SK-N-SH (cell line): ENCODE results near the gene HLA-A. TPM values are rescaled to one million over a fixed set of nuclear protein-coding genes. Genes with fewer than 3 reads are reported as not detected.
A peak's percentile ranks its signal among the peaks of the same experiment; 100 is the strongest.

Experiments
- CTCF ChIA-PET: fragments of 300-600, 350-600 bp; formaldehyde crosslinking; extraction: SDS; loops from one replicate; lab custom pipeline; 2021; lab: Yijun Ruan, JAX
- POLR2A ChIA-PET: fragments of 350-600 bp; sonication (Branson Sonifier 250); formaldehyde crosslinking; extraction: SDS; loops from one replicate; lab custom pipeline; 2020; ENCODE audit warnings: antibody characterized with exemption, inconsistent platforms; lab: Yijun Ruan, JAX
- DNase-seq: peaks from one replicate; pipeline ENCODE4 v3.0.0; 2012
- H2AFZ ChIP-seq: fragments of 200-600 bp; sonication (generic); 2 replicates; pipeline ENCODE4 v1.8.1; 2016; ENCODE audit warnings: antibody characterized with exemption, mild to moderate bottlenecking, low read depth
- H3F3A ChIP-seq: fragments of 200-600 bp; sonication (generic); replicated peaks from 2 replicates; pipeline ENCODE3; 2016; ENCODE audit warnings: antibody characterized with exemption, mild to moderate bottlenecking; ENCODE audit not compliant: insufficient read depth
- H3K27ac ChIP-seq, 2 experiments: fragments of 200-500 bp in 1 of 2; fragments of 200-600 bp in 1 of 2; sonication (Bioruptor generic) in 1 of 2; sonication (generic), shearing (Covaris generic) in 1 of 2; 2 replicates each; pipeline versions ENCODE4 v1.5.1 to v1.6.1; 2014 to 2016; ENCODE audit warnings: low read depth in 2 of 2, inconsistent platforms in 1 of 2, low read length in 1 of 2, mild to moderate bottlenecking in 1 of 2, mixed read lengths in 1 of 2
- H3K27me3 ChIP-seq: fragments of 200-600 bp; sonication (generic), shearing (Covaris generic); 2 replicates; pipeline ENCODE4 v1.6.1; 2016; ENCODE audit warnings: mixed run types; ENCODE audit not compliant: insufficient read depth
- H3K36me3 ChIP-seq, 2 experiments: fragments of 200-500 bp in 1 of 2; fragments of 200-600 bp in 1 of 2; sonication (Bioruptor generic) in 1 of 2; sonication (generic) in 1 of 2; replicated peaks in 1 of 2; 2 replicates each; pipeline versions ENCODE3 to v1.5.1; 2014 to 2016; ENCODE audit warnings: low read length in 1 of 2, mild to moderate bottlenecking in 1 of 2; ENCODE audit not compliant: insufficient read depth in 2 of 2, control insufficient read depth in 1 of 2
- H3K4me1 ChIP-seq, 2 experiments: fragments of 200-500 bp in 1 of 2; fragments of 200-600 bp in 1 of 2; sonication (Bioruptor generic) in 1 of 2; sonication (generic), shearing (Covaris generic) in 1 of 2; 2 replicates each; pipeline versions ENCODE4 v1.5.1 to v1.6.1; 2014 to 2016; ENCODE audit warnings: low read depth in 1 of 2, low read length in 1 of 2, mixed run types in 1 of 2; ENCODE audit not compliant: insufficient read depth in 2 of 2, control insufficient read depth in 1 of 2
- H3K4me2 ChIP-seq: fragments of 200-600 bp; sonication (generic), shearing (Covaris generic); 2 replicates; pipeline ENCODE4 v1.6.1; 2017; ENCODE audit warnings: mixed run types
- H3K4me3 ChIP-seq, 2 experiments: fragments of 200-500 bp in 1 of 2; fragments of 200-600 bp in 1 of 2; sonication (Bioruptor generic) in 1 of 2; sonication (generic), shearing (Covaris generic) in 1 of 2; 2 replicates each; pipeline versions ENCODE4 v1.5.1 to v1.8.1; 2014 to 2016; ENCODE audit warnings: low read depth in 2 of 2, inconsistent platforms in 1 of 2, low read length in 1 of 2, mild to moderate bottlenecking in 1 of 2, mixed read lengths in 1 of 2, moderate library complexity in 1 of 2
- H3K79me2 ChIP-seq: fragments of 200-600 bp; sonication (generic); 2 replicates; pipeline ENCODE4 v1.8.1; 2017; ENCODE audit warnings: mild to moderate bottlenecking; ENCODE audit not compliant: insufficient read depth
- H3K9ac ChIP-seq: fragments of 200-600 bp; sonication (generic); 2 replicates; pipeline ENCODE4 v1.6.1; 2017; ENCODE audit warnings: mixed run types
- H3K9me2 ChIP-seq: fragments of 200-600 bp; sonication (generic); 2 replicates; pipeline ENCODE4 v1.6.1; 2017; ENCODE audit warnings: mixed run types
- H3K9me3 ChIP-seq: fragments of 200-600 bp; sonication (generic); 2 replicates; pipeline ENCODE4 v1.6.1; 2017; ENCODE audit warnings: mixed run types, mild to moderate bottlenecking, moderate library complexity
- H4K20me1 ChIP-seq: fragments of 200-600 bp; sonication (generic); 2 replicates; pipeline ENCODE4 v1.6.1; 2017; ENCODE audit warnings: mild to moderate bottlenecking, mixed run types; ENCODE audit not compliant: insufficient read depth
- EZH2phosphoT487 ChIP-seq: fragments of 200-600 bp; sonication (generic); IDR thresholded peaks from 2 replicates; pipeline ENCODE4 v1.6.1; 2017; ENCODE audit warnings: low read depth, mixed run types, mild to moderate bottlenecking, antibody characterized with exemption, moderate library complexity, borderline replicate concordance
- FOSL2 ChIP-seq: IDR thresholded peaks from 2 replicates; pipeline ENCODE4 v1.4.0; 2012; ENCODE audit warnings: low read depth, mild to moderate bottlenecking, moderate library complexity, borderline replicate concordance
- GABPA ChIP-seq: IDR thresholded peaks from 2 replicates; pipeline ENCODE4 v1.4.0; 2012; ENCODE audit warnings: low read depth, mild to moderate bottlenecking
- GATA2 ChIP-seq: sonication (generic); formaldehyde crosslinking; IDR thresholded peaks from 2 replicates; pipeline ENCODE4 v1.5.0; 2020; ENCODE audit warnings: mild to moderate bottlenecking, missing genetic modification reagents
- MAX ChIP-seq: IDR thresholded peaks from 2 replicates; pipeline ENCODE4 v1.4.0; 2012; ENCODE audit warnings: low read depth
- MEF2A ChIP-seq: IDR thresholded peaks from 2 replicates; pipeline ENCODE4 v1.4.0; 2012; ENCODE audit warnings: low read depth, borderline replicate concordance
- MXI1 ChIP-seq: IDR thresholded peaks from 2 replicates; pipeline ENCODE4 v1.6.1; 2012; ENCODE audit warnings: mild to moderate bottlenecking, low read depth, low read length, improper control_type of control experiment
- NFIC ChIP-seq: IDR thresholded peaks from 2 replicates; pipeline ENCODE4 v1.4.0; 2012; ENCODE audit warnings: borderline replicate concordance
- PBX3 ChIP-seq: IDR thresholded peaks from 2 replicates; pipeline ENCODE4; 2012
- POLR2AphosphoS5 ChIP-seq: IDR thresholded peaks from 2 replicates; pipeline ENCODE4 v1.6.1; 2012; ENCODE audit warnings: low read depth, low read length
- RFX5 ChIP-seq: IDR thresholded peaks from 2 replicates; pipeline ENCODE4 v1.6.1; 2012; ENCODE audit warnings: mild to moderate bottlenecking, improper control_type of control experiment, low read length
- RXRA ChIP-seq: IDR thresholded peaks from 2 replicates; pipeline ENCODE4 v1.4.0; 2012; ENCODE audit warnings: low read depth, mild to moderate bottlenecking, borderline replicate concordance
- TCF12 ChIP-seq: IDR thresholded peaks from 2 replicates; pipeline ENCODE4 v1.4.0; 2012
- USF2 ChIP-seq: fragments of 150-350 bp; IDR thresholded peaks from 2 replicates; pipeline ENCODE4 v1.6.1; 2017; ENCODE audit warnings: antibody characterized with exemption, low read length, low read depth, borderline replicate concordance
- YY1 ChIP-seq: IDR thresholded peaks from 2 replicates; pipeline ENCODE4 v1.4.0; 2012; ENCODE audit warnings: low read depth, mild to moderate bottlenecking
- WGBS: methylation state at CpG from one replicate; pipeline ENCODE4 v1.1.6; 2017; ENCODE audit warnings: low lambda C conversion rate; 5-methylcytosine and 5-hydroxymethylcytosine counted together
- polyA plus RNA-seq, 3 experiments: library from polyadenylated mRNA; depleted of rRNA; stranded (reverse); fragments of >200 nt; gene quantifications; 2 replicates each; pipeline ENCODE4 v1.2.3, GENCODE V29; 2012

Gene HLA-A
- polyA plus RNA-seq, 1 of the 3 experiments (the other 2 are of a cell fraction), result 312 TPM

- Histone ChIP-seq H3K4me1 (peaks cover 17 to 33% of the 10 kb centered on the region in 2 experiments; a peak in 3 of 4 replicates), H3K79me2 (no peaks in the 10 kb centered on the region), H3K4me2 (peak overlapping the region; percentile 68), H3K9ac (peak overlapping the region; percentile 48; the same call in 1 of the 2 replicates), H3K9me3 (no peaks in the 10 kb centered on the region)
- no peak for TF ChIP-seq MXI1
- peak; percentile 95 for TF ChIP-seq NFIC
- peak; percentile 8; the same call in 1 of the 2 replicates for TF ChIP-seq POLR2AphosphoS5
- no peak for TF ChIP-seq GABPA
- TF ChIP-seq TCF12, result peak; percentile 56
- peak; percentile 59; the same call in 1 of the 2 replicates for TF ChIP-seq RXRA
- no peak for TF ChIP-seq GATA2 (CRISPR knock-in tag)
- TF ChIP-seq USF2, result no peak
- no peak for TF ChIP-seq YY1
- TF ChIP-seq MEF2A, result no peak
- TF ChIP-seq RFX5, result 0 out of 2 replicates have a peak, but pooled peaks have one; percentile 18
- TF ChIP-seq MAX, result 0 out of 2 replicates have a peak, but pooled peaks have one; percentile 10
- TF ChIP-seq PBX3, result peak; percentile 37; the same call in 1 of the 2 replicates
- TF ChIP-seq EZH2phosphoT487, result no peak
- no peak for TF ChIP-seq FOSL2
- TF ChIP-seq, all 33 proteins: peak for 7
- Histone ChIP-seq H3K27ac (peak overlapping the region; percentile 70 to 100), H3F3A (peaks cover 16% of the 10 kb centered on the region), H3K4me3 (peak overlapping the region; percentile 25 to 44; a peak in 3 of 4 replicates), H3K36me3 (no peaks in the 10 kb centered on the region), H3K27me3 (no peaks in the 10 kb centered on the region), H2AFZ (peak overlapping the region; percentile 44), H3K9me2 (no peaks in the 10 kb centered on the region), H4K20me1 (no peaks in the 10 kb centered on the region)
- CTCF ChIA-PET, result interaction anchor here (1.2 to 4.3 kb wide), 2 partner anchors 10 to 119 kb away, joined by 3 to 22 read pairs; no protein-coding TSS in a partner anchor
- DNase-seq, result peak; percentile 77
- 11% methylated on average over 8 of the region's 8 CpGs for WGBS
- POLR2A ChIA-PET, result no interaction called here
Measured at GRCh38 chr6:29965873-29966601, 23.7 kb downstream of the HLA-A start.
